Measurements from ENCODE around the gene CSNK1G1.
"Not testable (repeated sequence)": the region's sequence is repeated elsewhere in the genome, so short reads cannot be mapped to it uniquely, and the experiment has no call there.

Gene CSNK1G1

DNA sequence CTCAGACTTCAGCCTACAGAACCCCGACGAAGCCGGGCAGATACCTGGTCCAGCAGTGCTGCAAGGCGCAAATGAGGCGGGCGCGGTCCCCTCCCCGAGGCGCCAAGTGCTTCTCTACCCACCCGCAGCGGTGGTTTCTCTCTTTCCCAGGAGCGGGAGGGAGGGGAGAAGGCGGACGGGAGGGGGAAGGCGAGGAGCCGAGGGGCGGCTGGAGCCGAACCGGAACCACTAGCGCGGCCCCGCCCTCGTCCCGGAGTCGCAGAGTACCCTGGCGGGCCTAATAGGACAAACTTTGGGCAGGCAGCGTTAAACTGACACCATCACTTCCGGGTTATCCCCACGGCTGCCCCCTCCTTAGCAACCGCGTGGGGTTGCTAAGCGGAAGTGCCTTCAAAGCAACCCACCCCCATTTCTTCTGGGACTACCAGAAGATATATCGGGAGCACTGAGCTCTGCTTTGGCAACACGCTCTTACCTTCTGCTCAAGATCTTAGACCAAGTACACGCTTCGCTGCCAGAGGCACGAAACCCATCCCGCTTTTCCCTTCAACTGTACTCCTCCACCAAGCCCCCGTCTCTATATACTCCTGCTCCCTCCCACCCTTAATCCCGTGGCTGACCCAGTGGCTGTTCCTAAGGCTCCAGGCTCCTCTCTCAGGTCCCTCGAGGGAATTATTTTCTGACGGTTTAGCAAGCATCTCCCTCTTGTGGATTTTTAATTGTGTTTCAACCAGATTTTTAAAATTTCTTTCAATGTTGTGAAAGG lies at the start of gene CSNK1G1:
TSS of gene CSNK1G1 (minus strand) at position 230 of the 766 bp plus-strand sequence. CDS start 55,674 bp downstream, outside the sequence.
- DNase-seq = peak; percentile 78 to 87 (median 85)

DNA sequence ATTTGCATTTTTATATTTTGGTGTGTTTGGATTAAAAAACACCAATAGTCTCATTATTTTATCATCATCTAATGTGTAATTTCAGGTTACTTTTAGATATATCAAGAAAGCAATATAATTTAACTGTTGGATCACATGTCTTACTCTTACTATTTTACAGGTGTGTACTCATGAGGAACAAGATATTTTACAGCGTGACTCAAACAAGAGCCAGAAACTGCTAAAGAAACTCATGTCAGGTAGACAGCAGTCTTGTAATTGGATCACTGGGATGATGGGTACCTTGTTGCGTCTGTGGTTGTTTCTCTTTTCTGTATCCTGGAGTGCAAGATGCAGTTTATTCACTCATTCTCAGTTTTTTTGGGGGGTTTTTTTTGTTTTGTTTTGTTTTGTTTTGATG lies 44.6 kb upstream of the CSNK1G1 start:
- no peak for DNase-seq

DNA sequence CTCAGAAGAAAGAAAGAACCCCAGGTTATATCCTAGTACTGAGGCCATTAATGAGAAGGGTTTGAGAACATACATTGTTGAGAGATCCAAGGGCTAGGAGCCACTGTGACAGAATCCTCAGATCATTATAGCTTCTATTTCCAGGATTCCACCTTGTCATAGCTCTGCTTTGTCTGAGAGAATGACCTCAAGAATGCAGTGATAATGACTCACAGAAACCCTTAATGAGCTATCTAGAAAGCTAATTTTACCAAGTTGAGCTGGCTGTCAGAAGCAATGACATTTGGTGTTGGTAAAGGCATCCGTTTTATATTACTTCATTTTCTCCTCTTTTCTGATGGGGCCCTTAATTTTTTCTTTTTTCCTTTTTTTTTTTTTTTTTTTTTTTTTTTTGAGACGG lies 42.6 kb upstream of the CSNK1G1 start:
- no peak for DNase-seq

DNA sequence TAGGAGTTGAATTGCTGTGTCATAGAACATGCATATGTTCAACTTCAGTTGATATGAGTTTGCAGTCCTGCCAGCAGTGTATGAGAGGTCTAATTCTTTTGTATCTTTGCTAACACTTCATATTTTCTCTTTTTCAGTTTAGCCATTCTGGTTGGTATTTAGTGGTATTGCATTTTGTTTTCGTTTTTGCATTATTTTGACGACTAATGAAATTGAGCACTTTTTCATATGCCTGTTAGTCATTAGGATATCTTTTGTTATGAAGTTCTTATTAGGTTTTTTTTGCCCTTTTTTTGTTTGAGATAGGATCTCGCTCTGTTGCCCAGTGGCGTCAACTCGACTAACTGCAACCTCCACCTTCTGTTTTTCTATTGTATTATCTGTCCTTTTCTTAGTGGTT lies 40.8 kb upstream of the CSNK1G1 start:
- DNase-seq = no peak

DNA sequence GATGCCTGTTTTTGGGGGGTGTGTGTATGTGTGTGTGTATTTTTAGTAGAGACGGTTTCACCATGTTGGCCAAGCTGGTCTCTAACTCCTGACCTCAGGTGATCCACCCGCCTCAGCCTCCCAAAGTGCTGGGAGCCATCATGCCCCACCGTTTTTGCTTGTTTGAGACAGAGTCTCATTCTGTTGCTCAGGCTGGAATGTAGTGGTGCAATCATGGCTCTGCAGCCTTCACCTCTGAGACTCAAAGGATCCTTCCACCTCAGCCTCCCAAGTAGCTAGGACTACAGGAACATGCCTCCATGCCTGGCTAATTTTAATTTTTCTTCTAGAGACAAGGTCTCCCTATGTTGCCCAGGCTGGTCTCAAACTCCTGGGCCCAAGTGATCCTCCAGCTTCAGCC lies 36.5 kb upstream of the CSNK1G1 start:
- not testable (repeated sequence) for DNase-seq

DNA sequence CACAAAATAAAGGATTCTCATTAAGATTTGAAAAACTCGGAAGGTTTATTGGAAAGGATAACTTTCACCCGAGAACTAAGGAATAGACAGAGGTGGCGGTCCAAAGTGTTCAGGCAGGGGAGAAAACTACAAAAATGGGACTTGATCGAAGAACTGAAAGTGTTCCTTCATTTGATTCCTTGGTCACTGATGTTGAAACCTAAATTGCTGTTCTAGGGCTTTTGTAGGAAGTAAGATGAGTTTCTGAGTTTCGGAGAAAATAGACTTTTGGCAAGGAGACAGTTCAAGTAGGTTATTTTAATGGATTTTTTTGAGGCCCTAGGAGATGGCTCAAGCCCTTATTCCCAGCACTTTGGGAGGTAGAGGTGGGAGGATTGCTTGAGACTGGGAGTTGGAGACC lies 33.1 kb upstream of the CSNK1G1 start:
- DNase-seq = no peak

DNA sequence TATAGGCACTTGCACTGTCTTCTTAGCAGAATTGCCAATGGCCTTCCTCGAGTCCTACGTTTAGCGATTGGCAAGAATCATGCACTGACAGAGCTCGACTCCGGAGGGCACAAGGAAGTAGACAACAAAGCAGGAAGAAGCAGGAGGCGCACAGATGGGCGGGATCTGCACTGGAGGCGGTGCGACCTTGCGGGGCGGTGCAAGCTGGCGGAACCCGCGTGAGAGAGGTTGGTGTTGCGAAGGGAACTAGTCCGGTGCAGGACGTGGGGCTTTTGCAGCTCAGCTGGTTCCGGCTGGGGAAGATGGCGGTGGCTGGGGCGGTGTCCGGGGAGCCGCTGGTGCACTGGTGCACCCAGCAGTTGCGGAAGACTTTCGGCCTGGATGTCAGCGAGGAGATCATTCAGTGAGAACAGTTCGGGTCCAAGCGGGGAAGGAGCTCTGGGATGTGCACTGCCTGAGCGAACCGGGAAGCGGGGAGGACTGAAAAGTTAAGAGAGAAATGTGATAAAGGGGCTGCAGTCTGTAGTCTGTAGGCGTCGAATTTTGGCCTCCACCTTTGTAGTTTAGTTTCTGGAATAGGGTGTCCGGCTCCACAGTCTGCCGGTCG lies 31.7 kb upstream of the CSNK1G1 start, which contains the start of gene TRIP4:
TSS of gene TRIP4 (plus strand) at position 275 of the 607 bp plus-strand sequence. CDS start at position 303, 28 bp downstream.
- DNase-seq = peak; percentile 84 to 93 (median 91)

DNA sequence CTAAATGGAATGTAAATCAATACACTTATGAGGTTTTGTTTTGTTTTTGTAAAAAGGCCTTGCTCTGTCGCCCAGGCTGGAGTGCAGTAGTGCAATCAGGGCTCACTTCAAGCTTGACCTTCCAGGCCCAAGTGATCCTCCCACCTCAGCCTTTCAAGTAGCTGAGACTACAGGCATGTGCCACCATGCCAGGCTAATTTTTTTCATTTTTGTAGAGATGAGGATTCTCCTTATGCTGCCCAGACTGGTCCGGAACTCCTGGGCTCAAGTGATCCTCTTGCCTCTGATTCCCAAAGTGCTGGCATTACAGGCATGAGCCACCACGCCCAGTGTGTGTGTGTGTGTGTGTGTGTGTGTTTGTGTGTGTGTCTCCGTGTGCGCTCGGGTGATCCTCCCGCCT lies 30.3 kb upstream of the CSNK1G1 start:
- DNase-seq = no peak

DNA sequence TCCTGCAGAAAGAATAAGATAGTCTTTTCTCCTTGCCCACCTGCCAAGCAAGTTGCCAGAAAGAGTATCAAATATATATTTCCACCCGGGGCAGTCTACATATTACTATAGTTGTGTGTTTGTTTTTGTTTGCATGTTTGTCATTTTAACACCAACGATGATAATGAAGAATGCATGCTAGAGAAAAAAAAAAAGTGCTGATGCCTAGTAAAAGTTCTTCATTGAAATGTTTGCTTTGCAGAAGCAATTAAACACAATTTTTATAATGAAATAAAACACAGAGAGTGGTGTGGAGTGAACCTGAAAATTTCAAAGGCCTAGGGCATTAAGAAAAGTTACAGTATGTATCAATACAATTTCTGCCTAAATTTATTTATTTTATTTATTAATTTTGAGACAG lies 27.8 kb upstream of the CSNK1G1 start:
- no peak for DNase-seq

DNA sequence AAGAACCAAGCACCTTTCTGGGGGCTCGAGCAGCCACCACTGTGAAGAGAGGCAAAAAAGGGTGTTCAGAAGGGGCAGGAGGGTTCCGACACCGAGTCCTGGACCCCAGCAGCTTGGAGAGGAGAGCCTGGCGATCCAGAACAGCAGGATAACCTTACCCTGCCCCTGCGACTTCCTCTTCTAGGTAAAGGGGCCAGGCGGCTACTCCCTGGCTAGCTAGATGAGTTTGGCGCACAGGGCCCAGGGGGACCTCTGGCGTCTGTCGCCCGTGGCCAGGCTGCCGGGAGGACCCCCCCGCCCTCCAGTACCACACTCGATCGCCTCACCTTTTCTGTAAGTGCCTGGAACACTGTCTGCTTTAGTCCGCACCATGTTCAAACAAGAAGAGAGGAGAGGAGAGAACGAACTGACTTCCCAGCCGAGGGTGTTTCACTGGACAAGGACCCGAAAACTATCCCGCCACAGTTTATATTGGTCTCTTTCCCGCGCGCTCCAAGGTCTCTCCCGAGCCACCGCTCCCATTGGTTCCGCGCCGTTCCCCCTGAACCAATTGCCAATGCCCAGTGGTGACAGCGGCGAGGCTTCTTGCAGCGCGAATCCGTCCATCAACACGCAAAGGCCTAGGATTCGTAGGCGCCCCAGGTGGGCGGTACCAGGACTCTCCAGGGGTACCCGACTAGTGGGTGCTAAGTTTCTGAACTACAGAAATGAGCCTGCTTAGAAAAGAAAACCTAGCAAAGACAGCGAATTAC lies 25.2 kb upstream of the CSNK1G1 start, which contains the start of gene PCLAF:
TSS of gene PCLAF (minus strand) at position 442 of the 752 bp plus-strand sequence. CDS start at position 372, 70 bp downstream.
- DNase-seq = peak; percentile 82 to 87 (median 84)

DNA sequence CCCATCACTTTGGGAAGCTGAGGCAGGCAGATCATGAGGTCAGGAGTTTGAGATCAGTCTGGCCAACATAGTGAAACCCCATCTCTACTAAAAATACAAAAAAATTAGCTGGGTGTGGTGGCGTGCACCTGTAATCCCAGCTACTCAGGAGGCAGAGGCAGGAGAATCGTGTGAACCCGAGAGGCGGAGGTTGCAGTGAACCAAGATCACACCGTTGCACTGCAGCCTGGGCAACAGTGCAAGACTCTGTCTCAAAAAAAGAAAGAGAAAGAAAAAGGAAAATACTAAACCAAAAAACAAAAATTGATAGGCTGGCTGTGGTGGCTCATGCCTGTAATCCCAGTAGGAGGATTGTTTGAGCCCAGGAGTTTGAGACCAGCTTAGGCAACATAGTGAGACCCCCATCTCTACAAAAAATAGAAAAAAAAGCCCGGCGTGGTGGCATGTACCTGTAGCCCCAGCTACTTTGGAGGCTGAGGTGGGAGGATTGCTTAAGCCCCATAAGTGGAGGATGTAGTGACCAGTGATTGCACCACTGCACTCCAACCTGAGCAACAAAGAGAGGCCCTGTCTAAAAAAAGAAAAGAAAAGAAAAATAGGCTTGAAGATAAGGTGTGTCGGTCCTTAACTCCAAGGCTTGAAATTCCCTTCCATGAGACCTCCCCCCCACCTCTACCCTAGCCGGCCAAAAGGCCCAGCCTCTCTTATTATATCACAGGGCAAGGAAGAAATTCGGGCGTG lies 24.3 kb upstream of the CSNK1G1 start:
- not testable (repeated sequence) for DNase-seq

DNA sequence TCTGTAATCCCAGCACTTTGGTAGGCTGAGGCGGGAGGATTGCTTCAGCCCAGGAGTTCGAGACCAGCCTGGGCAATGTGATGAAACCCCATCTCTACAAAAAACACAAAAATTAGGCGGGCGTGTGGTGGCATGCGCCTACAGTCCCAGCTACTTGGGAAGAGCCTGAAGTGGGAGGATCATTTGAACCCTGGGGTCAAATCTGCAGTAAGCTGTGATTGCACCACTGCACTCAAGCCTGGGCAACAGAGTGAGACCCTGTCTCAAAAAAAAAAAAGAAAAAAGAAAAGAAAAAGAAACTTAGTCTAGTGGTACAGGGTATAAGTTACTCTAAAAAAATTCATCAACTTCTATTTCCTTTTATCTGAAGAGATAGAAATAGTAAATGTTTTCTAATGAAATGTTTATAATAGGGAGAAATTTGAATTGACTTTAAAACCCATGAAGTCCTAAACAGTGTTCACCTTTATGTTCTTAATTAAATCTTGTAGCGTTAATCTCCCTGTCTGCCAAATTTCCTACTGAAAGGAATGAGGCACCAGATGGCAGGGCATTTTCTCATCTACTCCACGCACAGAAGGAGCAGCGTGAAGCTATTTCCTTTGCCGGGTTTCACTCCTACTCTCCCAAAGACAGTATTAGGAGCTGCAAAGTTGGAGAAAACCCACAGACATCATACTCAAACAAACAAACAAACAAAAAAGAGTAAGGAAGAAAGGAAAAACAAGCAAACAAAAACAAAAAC lies 23.4 kb upstream of the CSNK1G1 start:
- no peak for DNase-seq

DNA sequence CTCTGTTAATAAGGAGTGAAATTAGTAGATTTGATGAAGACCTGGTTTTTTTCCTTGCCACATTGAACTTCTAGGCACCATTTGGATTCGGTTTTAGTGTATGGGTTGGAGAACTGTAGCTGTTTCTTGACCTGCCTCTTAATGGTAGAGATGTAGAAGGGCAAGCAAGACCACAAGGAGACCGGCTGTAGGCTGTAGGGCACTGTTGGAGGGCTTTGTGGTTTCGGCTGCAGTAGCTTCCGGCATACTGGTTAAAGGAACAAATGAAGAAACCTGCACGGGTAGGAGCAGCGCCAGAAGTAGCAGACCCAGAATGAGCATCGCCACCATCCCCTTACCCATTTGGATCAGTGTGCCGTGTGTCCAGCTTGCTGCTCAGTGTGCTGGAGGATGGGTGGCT lies 17.4 kb upstream of the CSNK1G1 start:
- no peak for DNase-seq

DNA sequence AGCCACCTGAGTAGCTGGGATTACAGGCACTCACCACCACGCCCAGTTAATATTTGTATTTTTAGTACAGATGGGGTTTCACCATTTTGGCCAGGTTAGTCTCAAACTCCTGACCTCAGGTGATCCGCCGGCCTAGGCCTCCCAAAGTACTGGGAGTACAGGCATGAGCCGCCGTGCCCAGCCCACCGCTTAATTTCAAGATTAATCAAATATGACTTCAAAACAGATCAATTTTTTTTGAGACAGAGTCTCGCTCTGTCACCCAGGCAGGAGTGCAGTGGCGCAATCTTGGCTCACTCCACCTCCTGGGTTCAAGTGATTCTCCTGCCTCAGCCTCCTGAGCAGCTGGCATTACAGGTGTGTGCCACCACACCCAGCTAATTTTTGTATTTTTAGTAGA lies 15.4 kb upstream of the CSNK1G1 start:
- not testable (repeated sequence) for DNase-seq

DNA sequence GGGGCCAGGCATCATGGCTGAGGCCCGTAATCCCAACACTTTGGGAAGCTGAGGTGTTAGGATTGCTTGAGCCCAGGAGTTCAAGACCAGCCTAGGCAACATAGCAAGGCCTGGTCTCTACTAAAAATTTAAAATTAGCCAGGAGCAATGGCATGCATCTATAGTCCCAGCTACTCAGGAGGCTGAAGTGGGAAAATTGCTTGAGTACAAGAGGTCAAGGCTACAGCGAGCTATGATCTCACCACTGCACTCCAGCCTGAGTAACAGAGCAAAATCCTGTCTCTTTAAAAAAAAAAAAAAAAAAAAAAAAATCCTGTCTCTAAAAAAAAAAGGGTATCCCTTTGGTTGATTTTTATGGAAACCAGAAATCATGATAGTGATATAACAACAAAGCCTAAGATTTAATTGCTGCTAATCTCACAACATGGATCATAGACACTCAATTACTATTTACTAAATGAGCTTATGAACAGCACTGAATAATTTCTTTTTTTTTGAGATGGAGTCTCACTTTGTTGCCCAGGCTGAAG lies 13.2 kb upstream of the CSNK1G1 start:
- no peak for DNase-seq

DNA sequence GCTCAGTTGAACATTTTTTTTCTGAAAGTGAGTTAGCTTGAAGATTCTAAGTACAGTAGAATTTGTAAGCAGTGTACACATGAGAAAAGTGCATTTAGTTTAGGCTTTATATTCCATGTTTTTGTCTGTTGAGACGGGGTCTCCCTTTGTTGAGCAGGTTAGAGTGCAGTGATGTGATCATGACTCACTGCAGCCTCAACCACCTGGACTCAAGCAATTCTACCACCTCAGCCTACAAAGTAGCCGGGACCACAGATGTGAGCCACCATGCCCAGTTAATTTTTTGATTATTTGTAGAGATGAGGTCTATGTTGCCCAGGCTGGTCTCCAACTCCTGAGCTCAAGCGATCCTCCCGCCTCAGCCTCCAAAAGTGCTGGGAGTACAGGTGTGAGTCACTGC lies 5.3 kb upstream of the CSNK1G1 start:
- no peak for DNase-seq

DNA sequence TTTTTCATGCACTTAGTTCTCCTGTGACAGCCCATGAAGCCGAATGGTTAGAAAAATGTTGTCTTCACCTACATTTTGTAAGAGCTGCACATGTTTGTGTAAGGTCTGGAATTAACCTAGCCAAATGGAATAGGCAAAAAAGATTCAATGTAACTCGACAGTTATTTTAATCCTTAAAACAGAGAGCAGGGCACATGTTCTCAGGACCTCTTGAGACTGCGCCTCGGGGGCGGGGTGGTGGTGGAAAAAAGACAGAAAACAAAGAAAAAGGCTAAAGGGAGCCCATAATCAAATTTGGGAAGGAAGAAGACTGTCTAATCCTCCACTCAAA lies 702 bp upstream of the CSNK1G1 start:
- DNase-seq = no peak

DNA sequence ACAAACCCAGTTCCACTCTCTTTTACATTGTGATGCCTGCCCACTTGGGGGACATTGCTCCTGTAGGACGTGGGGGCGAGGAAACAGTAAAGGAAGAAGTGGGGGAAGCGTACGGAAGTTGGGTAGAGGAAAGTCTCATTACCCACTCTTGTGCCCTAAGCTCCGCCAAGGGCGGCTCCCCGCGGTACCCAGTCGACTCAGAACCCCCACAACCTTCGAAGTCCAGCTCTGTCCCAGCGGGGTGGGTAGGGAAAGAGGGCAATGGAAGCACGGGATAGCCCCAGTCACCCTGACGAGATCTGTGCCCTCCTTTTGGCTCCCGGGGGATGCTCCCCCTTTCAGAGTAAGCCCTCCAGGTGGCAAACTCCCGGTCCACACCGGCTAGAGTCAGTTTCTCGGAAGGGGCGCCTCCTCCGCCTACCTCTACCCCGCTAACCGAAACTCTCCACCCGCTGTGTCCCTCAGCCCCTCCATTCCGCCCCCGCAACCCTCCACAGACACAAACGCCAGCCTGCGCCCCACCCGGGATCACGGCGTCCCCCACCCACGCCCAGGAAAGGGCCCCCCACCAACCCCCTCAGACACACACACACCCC lies 527 bp downstream of the CSNK1G1 start:
- DNase-seq = peak in 1 of 4 experiments; percentile 9

DNA sequence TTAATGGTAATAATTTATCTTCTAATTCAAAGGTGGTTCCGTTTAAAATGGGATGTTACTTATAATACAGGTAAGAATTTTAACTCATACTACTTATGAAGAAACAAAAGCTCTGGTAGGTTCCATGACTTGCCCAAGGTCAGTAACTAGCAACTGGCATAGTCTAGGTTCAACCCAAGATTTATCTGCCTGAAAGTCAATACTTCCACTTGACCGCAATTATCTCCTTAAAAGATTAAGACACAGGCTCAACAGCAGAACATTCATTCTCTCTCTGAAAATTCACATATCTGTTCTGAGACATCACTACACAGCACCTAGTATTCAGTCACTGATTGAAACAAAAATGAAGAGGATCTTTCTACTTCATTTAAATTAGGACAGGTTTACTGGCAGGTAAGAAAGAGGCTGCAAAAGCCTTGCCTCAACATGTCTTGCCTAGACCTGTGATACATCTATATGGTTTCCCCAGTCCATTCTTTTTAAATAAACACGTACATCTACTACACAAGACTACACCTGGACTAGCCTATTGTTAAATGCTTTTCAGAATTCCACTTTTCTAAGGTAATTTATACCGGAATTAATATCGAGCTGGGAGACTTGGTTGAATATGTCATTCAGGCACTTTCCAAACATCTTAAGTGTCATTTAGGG lies 1.2 kb downstream of the CSNK1G1 start:
- no peak for DNase-seq

DNA sequence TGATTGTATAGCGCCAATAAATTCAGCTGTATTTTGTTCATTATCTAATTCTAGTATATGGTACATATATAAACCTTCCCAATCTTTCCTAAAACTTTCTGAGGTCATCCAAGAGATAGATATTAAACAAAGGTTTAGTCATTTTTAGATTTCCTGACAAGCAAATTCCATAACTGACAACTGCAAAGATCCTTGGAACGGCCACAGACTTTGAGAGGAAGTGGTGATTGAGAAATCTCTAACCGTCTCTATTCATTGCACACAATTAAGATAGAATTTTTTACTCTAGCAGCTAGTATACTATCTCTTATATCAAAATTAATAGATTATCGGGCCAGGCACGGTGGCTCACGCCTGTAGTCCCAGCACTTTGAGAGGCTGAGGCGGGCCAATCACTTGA lies 4.7 kb downstream of the CSNK1G1 start:
- no peak for DNase-seq

DNA sequence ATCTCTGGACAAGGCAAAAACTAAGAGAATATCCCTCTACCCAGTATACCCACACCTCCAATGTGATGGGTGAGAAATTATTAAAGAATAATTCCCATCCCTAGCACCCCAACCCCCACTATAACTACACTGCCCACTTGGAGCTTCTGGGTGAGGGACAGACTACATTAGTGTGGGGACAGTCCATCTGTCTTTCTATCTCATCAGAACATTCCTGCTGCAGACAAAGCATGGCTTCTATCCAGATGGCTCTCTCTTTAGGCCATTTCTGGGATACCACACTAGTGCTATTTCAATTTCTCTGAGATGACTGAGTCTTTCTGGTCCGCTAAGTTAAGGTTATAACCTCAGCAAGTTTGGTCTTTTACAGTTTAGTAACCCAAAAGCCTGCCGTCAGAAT lies 6.6 kb downstream of the CSNK1G1 start:
- no peak for DNase-seq

Data from activated CD4-positive, CD25-positive, alpha-beta regulatory T cell (primary cell).